Small intestine (tissue), 7 donors: ENCODE results near the gene TRDN. TPM values are rescaled to one million over a fixed set of nuclear protein-coding genes. Genes with fewer than 3 reads are reported as not detected.
A peak's percentile ranks its signal among the peaks of the same experiment; 100 is the strongest.

ENCODE experiments used
- DNase-seq, 2 donors: peaks; one replicate each; pipeline versions ENCODE4 v3.0.0 to v3.0.0-alpha.2; 2013
- FAIRE-seq: peaks from 2 replicates; lab custom pipeline; 2012; peaks lifted over from hg19 to GRCh38; lab: Jason Lieb, UNC
- H3K27ac ChIP-seq, 3 donors: one replicate each; pipeline ENCODE4 v1.5.1; 2013; ENCODE audit warnings: low read length in 2 of 3, mild to moderate bottlenecking in 2 of 3, control low read depth in 1 of 3, inconsistent platforms in 1 of 3, low read depth in 1 of 3, moderate library complexity in 1 of 3
- H3K27me3 ChIP-seq, 3 donors: one replicate each; pipeline ENCODE4 v1.6.1; 2013; ENCODE audit warnings: low read length in 3 of 3, inconsistent platforms in 1 of 3; ENCODE audit not compliant: control insufficient read depth in 3 of 3, insufficient read depth in 3 of 3
- H3K36me3 ChIP-seq, 3 donors: one replicate each; pipeline ENCODE4 v1.6.1; 2013; ENCODE audit warnings: low read length in 3 of 3, inconsistent platforms in 1 of 3, low read depth in 1 of 3, mild to moderate bottlenecking in 1 of 3, moderate library complexity in 1 of 3; ENCODE audit not compliant: control insufficient read depth in 3 of 3, insufficient read depth in 2 of 3
- H3K4me1 ChIP-seq, 3 donors: one replicate each; pipeline ENCODE4 v1.6.1; 2013; ENCODE audit warnings: low read length in 2 of 3, inconsistent platforms in 1 of 3, low read depth in 1 of 3, mild to moderate bottlenecking in 1 of 3, moderate library complexity in 1 of 3; ENCODE audit not compliant: control insufficient read depth in 3 of 3, insufficient read depth in 2 of 3
- H3K4me3 ChIP-seq, 3 donors: one replicate each; pipeline ENCODE4 v1.5.1; 2013; ENCODE audit warnings: low read length in 3 of 3, control low read depth in 1 of 3, inconsistent platforms in 1 of 3, low read depth in 1 of 3, mild to moderate bottlenecking in 1 of 3, moderate library complexity in 1 of 3
- H3K9me3 ChIP-seq, 2 donors: one replicate each; pipeline ENCODE4 v1.6.1; 2013; ENCODE audit warnings: low read depth in 1 of 2, low read length in 1 of 2; ENCODE audit not compliant: control insufficient read depth in 2 of 2, insufficient read depth in 1 of 2
- WGBS, 3 donors: extraction: QIAGEN DNeasy Blood & Tissue Kit; methylation state at CpG; one replicate each; pipeline ENCODE4 v1.1.7; 2013; 5-methylcytosine and 5-hydroxymethylcytosine counted together
- polyA plus RNA-seq, 4 donors: library from polyadenylated mRNA; stranded (reverse) in 3 of 4; unstranded in 1 of 4; fragments of 200-250 nt in 3 of 4; fragments of 120-200 nt in 1 of 4; gene quantifications; one replicate each; pipeline versions ENCODE4 v1.2.1 to v1.2.3, GENCODE V29; 2013
- donor health status: healthy with polysubstance abuse.
- donor health status: control.
- donor health status: control.
- donor health status: Bipolar disorder and iron deficiency.
- donor health status: healthy.

TRDN gene
- polyA plus RNA-seq, 4 donors, result 0.01 to 0.54 (median 0.38) TPM; not detected in 1

DNA sequence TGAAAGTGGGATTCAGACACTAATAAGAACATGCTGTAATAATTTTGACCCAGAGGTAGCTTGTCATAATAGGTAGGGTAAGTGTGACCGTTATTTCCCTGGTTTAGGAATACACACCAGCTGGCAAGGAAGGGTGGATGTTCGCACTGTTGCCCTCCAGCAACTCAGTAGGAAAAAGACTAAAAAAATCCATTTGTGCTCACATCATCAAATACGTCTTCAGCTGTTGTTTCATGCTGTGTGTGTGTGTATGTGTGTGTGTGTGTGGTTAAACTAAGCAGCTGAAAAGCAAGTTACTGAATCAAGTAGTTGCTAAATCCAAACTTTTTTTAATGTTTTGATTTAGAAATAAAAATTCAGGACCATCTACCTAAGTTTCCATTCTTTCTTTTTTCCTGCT lies 218.7 kb downstream of the TRDN start:
- no peak for DNase-seq
- no peak overlapping the region for H3K27ac ChIP-seq
- H3K4me1 ChIP-seq, result no peaks in the 10 kb centered on the region
- 58 to 61% (median 60%) methylated on average over 3 of the region's 3 CpGs for WGBS, 3 donors
- no peaks in the 10 kb centered on the region for H3K27me3 ChIP-seq
- no peak for FAIRE-seq
- H3K36me3 ChIP-seq, result no peaks in the 10 kb centered on the region
- no peak overlapping the region for H3K4me3 ChIP-seq
- H3K9me3 ChIP-seq, result no peaks in the 10 kb centered on the region

DNA sequence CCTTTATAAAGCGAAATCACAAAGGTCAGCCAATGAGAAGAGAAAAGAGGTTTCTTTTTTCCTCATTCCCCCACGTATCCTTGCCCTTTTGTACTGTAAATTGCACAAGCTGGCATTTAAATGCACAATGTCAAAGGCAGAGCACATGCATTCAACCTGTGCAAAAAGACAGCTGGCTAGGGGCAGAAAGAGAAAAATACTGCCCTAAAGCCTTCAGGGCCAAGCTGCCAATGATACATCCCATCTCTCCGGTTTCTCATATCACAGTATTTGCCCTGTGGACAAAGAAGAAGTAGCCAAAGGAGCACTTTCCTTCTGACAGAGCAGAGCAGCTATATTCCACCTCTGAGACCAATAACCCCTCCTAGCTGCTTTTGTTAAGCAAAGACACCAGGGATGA lies 219.2 kb downstream of the TRDN start:
- FAIRE-seq (no peak), DNase-seq (peak; percentile 4 to 64)
- WGBS, 3 donors, result 15 to 51% (median 33%) methylated on average over 3 of the region's 3 CpGs
- H3K27ac ChIP-seq, result no peak overlapping the region
- H3K27me3 ChIP-seq, result no peaks in the 10 kb centered on the region
- H3K4me1 ChIP-seq, result no peaks in the 10 kb centered on the region
- H3K9me3 ChIP-seq, result no peaks in the 10 kb centered on the region
- no peak overlapping the region for H3K4me3 ChIP-seq
- H3K36me3 ChIP-seq, result no peaks in the 10 kb centered on the region

- H3K27me3 ChIP-seq, result no peaks in the 10 kb centered on the region
- H3K4me3 ChIP-seq, result no peak overlapping the region
- H3K4me1 ChIP-seq, result no peaks in the 10 kb centered on the region
- no peaks in the 10 kb centered on the region for H3K9me3 ChIP-seq
- H3K36me3 ChIP-seq, result no peaks in the 10 kb centered on the region
- WGBS, 3 donors, result 7 to 13% (median 11%) methylated on average over 6 of the region's 6 CpGs
- DNase-seq (peak; percentile 42 to 67), FAIRE-seq (no peak)
- H3K27ac ChIP-seq, result no peak overlapping the region
Observed at GRCh38 chr6:123415844-123416468, 220.8 kb downstream of the TRDN start.

- no peak for DNase-seq
- Histone ChIP-seq H3K4me3 (no peak overlapping the region), H3K27ac (no peak overlapping the region), H3K9me3 (no peaks in the 10 kb centered on the region), H3K36me3 (no peaks in the 10 kb centered on the region), H3K27me3 (no peaks in the 10 kb centered on the region), H3K4me1 (no peaks in the 10 kb centered on the region)
- 78 to 87% (median 80%) methylated on average over 1 of the region's 1 CpG for WGBS, 3 donors
- FAIRE-seq, result no peak
Observed at GRCh38 chr6:123404975-123405374, 231.8 kb downstream of the TRDN start.

DNA sequence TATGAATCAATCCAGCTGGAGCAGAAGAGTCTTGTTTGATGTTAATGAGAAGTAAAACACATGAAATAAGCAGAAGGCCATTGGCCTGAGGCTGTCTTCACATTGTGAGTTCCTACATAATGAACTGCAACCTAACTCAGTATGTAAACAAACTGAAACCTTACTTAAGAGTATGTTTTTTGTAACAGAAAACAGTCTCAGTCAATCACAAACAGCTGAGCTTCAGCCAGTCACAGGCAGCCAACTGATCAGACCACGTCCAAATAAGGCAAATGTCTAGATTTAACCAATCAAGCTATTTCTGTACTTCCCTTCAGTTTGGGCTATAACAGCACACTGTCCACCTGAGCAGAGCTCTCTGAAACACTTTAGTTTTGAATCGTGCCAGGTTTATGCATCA lies 234.7 kb downstream of the TRDN start:
- no peak for FAIRE-seq
- WGBS, 3 donors, result 53 to 66% (median 56%) methylated on average over 2 of the region's 2 CpGs

GRCh38 chr6:123398072-123398471 lies 238.7 kb downstream of the TRDN start:
- DNase-seq (no peak), FAIRE-seq (no peak)
- H3K4me1 ChIP-seq, result no peaks in the 10 kb centered on the region
- H3K27ac ChIP-seq, result no peak overlapping the region
- no peaks in the 10 kb centered on the region for H3K36me3 ChIP-seq
- H3K4me3 ChIP-seq, result no peak overlapping the region
- 87 to 93% (median 88%) methylated on average over 12 of the region's 12 CpGs for WGBS, 3 donors
- no peaks in the 10 kb centered on the region for H3K9me3 ChIP-seq
- H3K27me3 ChIP-seq, result no peaks in the 10 kb centered on the region

More for the DNA sequence above, 234.7 kb downstream of the TRDN start:
- H3K27ac ChIP-seq, result no peak overlapping the region
- H3K4me1 ChIP-seq, result no peaks in the 10 kb centered on the region
- no peaks in the 10 kb centered on the region for H3K27me3 ChIP-seq
- DNase-seq, result no peak
- no peaks in the 10 kb centered on the region for H3K9me3 ChIP-seq
- no peak overlapping the region for H3K4me3 ChIP-seq
- no peaks in the 10 kb centered on the region for H3K36me3 ChIP-seq

GRCh38 chr6:123393331-123393730 lies 243.4 kb downstream of the TRDN start:
- no peak overlapping the region for H3K4me3 ChIP-seq
- no peaks in the 10 kb centered on the region for H3K4me1 ChIP-seq
- no peaks in the 10 kb centered on the region for H3K36me3 ChIP-seq
- WGBS, 3 donors, result 9 to 23% (median 13%) methylated on average over 1 of the region's 1 CpG
- no peak overlapping the region for H3K27ac ChIP-seq
- DNase-seq (peak in 1 of 2 donors; percentile 20), FAIRE-seq (no peak)
- H3K9me3 ChIP-seq, result no peaks in the 10 kb centered on the region
- no peaks in the 10 kb centered on the region for H3K27me3 ChIP-seq

GRCh38 chr6:123383718-123384117 lies 253.0 kb downstream of the TRDN start:
- Histone ChIP-seq H3K4me1 (no peaks in the 10 kb centered on the region), H3K36me3 (no peaks in the 10 kb centered on the region), H3K27ac (no peak overlapping the region), H3K4me3 (no peak overlapping the region), H3K9me3 (no peaks in the 10 kb centered on the region), H3K27me3 (no peaks in the 10 kb centered on the region)
- FAIRE-seq (no peak), DNase-seq (no peak)
- 66 to 71% (median 67%) methylated on average over 2 of the region's 2 CpGs for WGBS, 3 donors

DNA sequence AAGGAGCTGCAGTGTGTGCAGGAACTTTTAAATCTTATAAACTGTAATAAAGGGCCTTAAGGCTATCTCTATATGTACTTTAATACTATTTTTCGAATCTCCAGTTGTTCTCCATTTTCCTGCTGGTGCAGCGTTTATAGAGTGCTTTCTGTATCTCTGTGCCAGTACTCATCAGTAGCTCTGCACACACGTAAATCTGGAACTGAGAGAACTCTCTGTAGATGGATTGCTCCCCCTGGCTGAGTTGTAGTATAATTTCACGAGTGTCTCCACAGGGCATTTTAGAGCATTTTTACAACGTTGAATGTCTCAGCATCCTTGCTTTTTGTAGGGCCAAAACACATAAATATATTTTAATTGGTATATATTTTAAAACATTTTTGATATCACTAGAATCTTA lies 256.5 kb downstream of the TRDN start:
- Histone ChIP-seq H3K27me3 (no peaks in the 10 kb centered on the region), H3K9me3 (no peaks in the 10 kb centered on the region), H3K4me3 (no peak overlapping the region), H3K36me3 (no peaks in the 10 kb centered on the region), H3K4me1 (no peaks in the 10 kb centered on the region), H3K27ac (no peak overlapping the region)
- FAIRE-seq, result no peak
- peak in 1 of 2 donors; percentile 3 for DNase-seq
- 23 to 32% (median 27%) methylated on average over 5 of the region's 5 CpGs for WGBS, 3 donors
